Upper lobe of left lung (tissue), 6 donors: ENCODE results near the gene LAMP1. TPM values are rescaled to one million over a fixed set of nuclear protein-coding genes. Genes with fewer than 3 reads are reported as not detected.

ENCODE experiments used
- ATAC-seq, 2 donors: fragments of 200-7000 bp; cut with Tn5 transposase; one replicate each; pipeline ENCODE4 v1.9.1; 2022; ENCODE audit warnings: mild to moderate bottlenecking in 2 of 2, moderate library complexity in 2 of 2; ENCODE audit not compliant: low FRiP score in 2 of 2
- DNase-seq, 2 donors: peaks; one replicate each; pipeline ENCODE4 v3.0.0-alpha.2; 2019 to 2020
- H3K27ac ChIP-seq, 4 donors: fragments of 200-600 bp; sonication (generic); one replicate each; pipeline ENCODE4 v1.5.1; 2016 to 2019
- H3K27me3 ChIP-seq, 4 donors: fragments of 200-600 bp; sonication (generic); one replicate each; pipeline ENCODE4 v1.5.1; 2017 to 2019
- H3K36me3 ChIP-seq, 4 donors: fragments of 200-600 bp; sonication (generic); one replicate each; pipeline ENCODE4 v1.5.1; 2016 to 2019
- H3K4me1 ChIP-seq, 4 donors: fragments of 200-600 bp; sonication (generic); one replicate each; pipeline ENCODE4 v1.5.1; 2018 to 2019
- H3K4me3 ChIP-seq, 4 donors: fragments of 200-600 bp; sonication (generic); one replicate each; pipeline ENCODE4 v1.5.1; 2017 to 2019; ENCODE audit warnings: mild to moderate bottlenecking in 2 of 4, moderate library complexity in 1 of 4
- H3K9me3 ChIP-seq, 4 donors: fragments of 200-600 bp; sonication (generic); one replicate each; pipeline ENCODE4 v1.5.1; 2018 to 2019
- CTCF ChIP-seq, 6 experiments: fragments of 450-650 bp in 4 of 6; fragments of 200-600 bp in 2 of 6; sonication (generic) in 2 of 6; IDR thresholded peaks; one replicate each; pipeline ENCODE4 v1.5.1; 2016 to 2019; ENCODE audit warnings: antibody characterized with exemption in 6 of 6
- EP300 ChIP-seq, 4 donors: sonication (generic); formaldehyde crosslinking; IDR thresholded peaks; one replicate each; pipeline ENCODE4 v1.5.1; 2017; ENCODE audit warnings: antibody characterized with exemption in 4 of 4, control low read depth in 2 of 4
- POLR2A ChIP-seq, 4 donors: fragments of 450-650 bp; IDR thresholded peaks; one replicate each; pipeline ENCODE4 v1.5.1; 2016 to 2017; ENCODE audit warnings: antibody characterized with exemption in 4 of 4, mild to moderate bottlenecking in 2 of 4
- POLR2AphosphoS5 ChIP-seq, 2 donors: sonication (generic); formaldehyde crosslinking; IDR thresholded peaks; one replicate each; pipeline ENCODE4 v1.5.1; 2017; ENCODE audit warnings: antibody characterized with exemption in 2 of 2
- WGBS, 2 donors: methylation state at CpG; one replicate each; pipeline ENCODE4 v1.1.5; 2017 to 2018; 5-methylcytosine and 5-hydroxymethylcytosine counted together
- total RNA-seq, 6 donors: library from RNA; depleted of rRNA in 4 of 6; stranded (reverse); fragments of >200 nt in 4 of 6; gene quantifications; one replicate each; pipeline versions ENCODE4 v1.1.0 to v1.2.1, GENCODE V29; 2016 to 2021
- donor health status: DM: no; HTN: no; CAD: no; lungs with moderate emphysema.
- donor health status: DM: no; HTN: yes; CAD: no; lungs with severe emphysema.

LAMP1 gene
- total RNA-seq, 6 donors from 2014 or later: 80.7 to 394 (median 236) TPM

GRCh38 chr13:113267642-113268405, 29.2 kb upstream of the LAMP1 start:
- H3K36me3 ChIP-seq: peaks cover 0 to 30% (median 16%) of the 10 kb centered on the region in 4 donors
- H3K27me3 ChIP-seq: no peaks in the 10 kb centered on the region
- no peak overlapping the region for H3K27ac ChIP-seq
- ATAC-seq: peak; percentile 25 to 55
- H3K4me3 ChIP-seq: no peak overlapping the region
- peak in 1 of 2 donors; percentile 64 for DNase-seq
- H3K4me1 ChIP-seq: no peaks in the 10 kb centered on the region
- WGBS, 2 donors: 90 to 94% methylated on average over 20 of the region's 20 CpGs
- H3K9me3 ChIP-seq: no peaks in the 10 kb centered on the region
- TF ChIP-seq POLR2AphosphoS5 (IDR thresholded peaks at IDR 0.05) (no peak), EP300 (IDR thresholded peaks at IDR 0.05) (no peak), CTCF (IDR thresholded peaks at IDR 0.05) (no peak), POLR2A (IDR thresholded peaks at IDR 0.05) (no peak)

- TF ChIP-seq EP300 (IDR thresholded peaks at IDR 0.05): no peak
- Histone ChIP-seq H3K4me1 (peaks cover 6 to 24% (median 22%) of the 10 kb centered on the region in 4 donors), H3K27me3 (no peaks in the 10 kb centered on the region), H3K27ac (peak overlapping the region in 2 of 4 donors; percentile 14 to 73), H3K36me3 (peaks cover 0 to 5% (median 0%) of the 10 kb centered on the region in 4 donors), H3K9me3 (no peaks in the 10 kb centered on the region), H3K4me3 (no peak overlapping the region)
- ATAC-seq: no peak
- no peak for DNase-seq
- WGBS, 2 donors: 82 to 87% methylated on average over 2 of the region's 2 CpGs
These were observed 25.0 kb upstream of the LAMP1 start for GRCh38 chr13:113272031-113272430.

- peak; percentile 51 to 75 for ATAC-seq
- Histone ChIP-seq H3K4me3 (no peak overlapping the region), H3K27me3 (no peaks in the 10 kb centered on the region), H3K36me3 (peaks cover 0 to under 1% (median 0%) of the 10 kb centered on the region in 4 donors), H3K9me3 (no peaks in the 10 kb centered on the region), H3K27ac (peak overlapping the region in 3 of 4 donors; percentile 27 to 73 (median 46)), H3K4me1 (peaks cover 6 to 24% (median 22%) of the 10 kb centered on the region in 4 donors)
- peak in 1 of 2 donors; percentile 45 for DNase-seq
- TF ChIP-seq POLR2AphosphoS5 (IDR thresholded peaks at IDR 0.05) (no peak), POLR2A (IDR thresholded peaks at IDR 0.05) (peak in 1 of 4 donors; percentile 51)
- 76 to 83% methylated on average over 10 of the region's 10 CpGs for WGBS, 2 donors
These were observed 24.3 kb upstream of the LAMP1 start for GRCh38 chr13:113272701-113273181.

- Histone ChIP-seq H3K27ac (peak overlapping the region in 3 of 4 donors; percentile 27 to 73 (median 46)), H3K4me1 (peaks cover 6 to 24% (median 22%) of the 10 kb centered on the region in 4 donors), H3K4me3 (no peak overlapping the region), H3K9me3 (no peaks in the 10 kb centered on the region), H3K27me3 (no peaks in the 10 kb centered on the region), H3K36me3 (no peaks in the 10 kb centered on the region)
- TF ChIP-seq EP300 (IDR thresholded peaks at IDR 0.05): no peak
- TF ChIP-seq POLR2A (IDR thresholded peaks at IDR 0.05): no peak
- TF ChIP-seq CTCF (IDR thresholded peaks at IDR 0.05): no peak
- no peak for TF ChIP-seq POLR2AphosphoS5 (IDR thresholded peaks at IDR 0.05)
- 71 to 77% methylated on average over 6 of the region's 6 CpGs for WGBS, 2 donors
- DNase-seq (no peak), ATAC-seq (no peak)
These were observed 23.7 kb upstream of the LAMP1 start for GRCh38 chr13:113273321-113273720.

GRCh38 chr13:113273851-113274590, 23.0 kb upstream of the LAMP1 start:
- 38 to 67% methylated on average over 15 of the region's 15 CpGs for WGBS, 2 donors
- TF ChIP-seq EP300 (IDR thresholded peaks at IDR 0.05): peak in 1 of 4 donors; percentile 32
- TF ChIP-seq POLR2A (IDR thresholded peaks at IDR 0.05): peak in 1 of 4 donors; percentile 39
- TF ChIP-seq POLR2AphosphoS5 (IDR thresholded peaks at IDR 0.05): no peak
- TF ChIP-seq CTCF (IDR thresholded peaks at IDR 0.05): no peak
- Histone ChIP-seq H3K4me3 (no peak overlapping the region), H3K9me3 (no peaks in the 10 kb centered on the region), H3K36me3 (no peaks in the 10 kb centered on the region), H3K27me3 (no peaks in the 10 kb centered on the region), H3K4me1 (peaks cover 6 to 24% (median 22%) of the 10 kb centered on the region in 4 donors), H3K27ac (peak overlapping the region in 3 of 4 donors; percentile 46 to 73 (median 52))
- DNase-seq: peak in 1 of 2 donors; percentile 73
- ATAC-seq: peak; percentile 59 to 79
